ENCODE measurements around the gene TERT. TPM values are rescaled to one million over a fixed set of nuclear protein-coding genes. Genes with fewer than 3 reads are reported as not detected.
"Not testable (repeated sequence)": the region's sequence is repeated elsewhere in the genome, so short reads cannot be mapped to it uniquely, and the experiment has no call there.

The TERT gene
- total RNA-seq, 2 donors from 2014 or later = 3.6 TPM; not detected in 1

- intact Hi-C loops (cut with DNase I) = no loop called here
- no peak overlapping the region for H3K27ac ChIP-seq
- H3K4me3 ChIP-seq = no peak overlapping the region
- no peaks in the 10 kb centered on the region for H3K4me1 ChIP-seq (replicated peaks)
- TF ChIP-seq POLR2A (IDR thresholded peaks at IDR 0.05) = no peak
- no peak for TF ChIP-seq CTCF (IDR thresholded peaks at IDR 0.05)
- TF ChIP-seq POLR2AphosphoS5 (IDR thresholded peaks at IDR 0.05) = no peak
- no peaks in the 10 kb centered on the region for H3K9me3 ChIP-seq
- H3K36me3 ChIP-seq = no peaks in the 10 kb centered on the region
- WGBS = 91% methylated on average over 36 of the region's 37 CpGs
- H3K27me3 ChIP-seq (replicated peaks; ENCODE audit: insufficient read depth) = peaks cover 8% of the 10 kb centered on the region
- no peak for DNase-seq (ENCODE audit: low spot score)
Observed at GRCh38 chr5:1288439-1289335, 6.2 kb downstream of the TERT start.

GRCh38 chr5:1285883-1286291 is 9.0 kb downstream of the TERT start:
- TF ChIP-seq CTCF (IDR thresholded peaks at IDR 0.05) (no peak), POLR2AphosphoS5 (IDR thresholded peaks at IDR 0.05) (no peak), POLR2A (IDR thresholded peaks at IDR 0.05) (no peak)
- Histone ChIP-seq H3K27ac (no peak overlapping the region), H3K4me3 (no peak overlapping the region), H3K27me3 (replicated peaks; ENCODE audit: insufficient read depth) (no peaks in the 10 kb centered on the region), H3K4me1 (replicated peaks) (no peaks in the 10 kb centered on the region), H3K9me3 (no peaks in the 10 kb centered on the region), H3K36me3 (no peaks in the 10 kb centered on the region)
- intact Hi-C loops (cut with DNase I) = no loop called here
- WGBS = 92% methylated on average over 25 of the region's 25 CpGs
- no peak for DNase-seq (ENCODE audit: low spot score)

GRCh38 chr5:1285141-1285540 is 9.7 kb downstream of the TERT start:
- H3K9me3 ChIP-seq = no peaks in the 10 kb centered on the region
- no peak overlapping the region for H3K27ac ChIP-seq
- intact Hi-C loops (cut with DNase I) = no loop called here
- TF ChIP-seq POLR2AphosphoS5 (IDR thresholded peaks at IDR 0.05) (no peak), CTCF (IDR thresholded peaks at IDR 0.05) (no peak), POLR2A (IDR thresholded peaks at IDR 0.05) (no peak)
- DNase-seq (ENCODE audit: low spot score) = no peak
- H3K36me3 ChIP-seq = no peaks in the 10 kb centered on the region
- no peak overlapping the region for H3K4me3 ChIP-seq
- no peaks in the 10 kb centered on the region for H3K27me3 ChIP-seq (replicated peaks; ENCODE audit: insufficient read depth)
- 95% methylated on average over 12 of the region's 12 CpGs for WGBS
- H3K4me1 ChIP-seq (replicated peaks) = no peaks in the 10 kb centered on the region

GRCh38 chr5:1284336-1284970 is 10.4 kb downstream of the TERT start:
- H3K9me3 ChIP-seq; H3K4me1 ChIP-seq (replicated peaks); H3K27ac ChIP-seq; H3K36me3 ChIP-seq; H3K27me3 ChIP-seq (replicated peaks; ENCODE audit: insufficient read depth); H3K4me3 ChIP-seq; DNase-seq (ENCODE audit: low spot score); intact Hi-C loops (cut with DNase I): not testable (repeated sequence)
- 84% methylated on average over 27 of the region's 27 CpGs for WGBS

- DNase-seq (ENCODE audit: low spot score); H3K9me3 ChIP-seq; intact Hi-C loops (cut with DNase I); H3K4me1 ChIP-seq (replicated peaks); H3K36me3 ChIP-seq; H3K27ac ChIP-seq; H3K4me3 ChIP-seq; H3K27me3 ChIP-seq (replicated peaks; ENCODE audit: insufficient read depth): not testable (repeated sequence)
- WGBS = 90% methylated on average over 16 of the region's 16 CpGs
Observed at GRCh38 chr5:1283729-1284041, 11.2 kb downstream of the TERT start.

GRCh38 chr5:1282993-1283728 is 11.7 kb downstream of the TERT start:
- H3K36me3 ChIP-seq; H3K9me3 ChIP-seq; H3K27ac ChIP-seq; DNase-seq (ENCODE audit: low spot score); H3K27me3 ChIP-seq (replicated peaks; ENCODE audit: insufficient read depth); H3K4me1 ChIP-seq (replicated peaks); intact Hi-C loops (cut with DNase I); H3K4me3 ChIP-seq: not testable (repeated sequence)
- WGBS = 92% methylated on average over 40 of the region's 40 CpGs

All from prostate gland (tissue), 2 donors.